ENCODE measurements around the gene ERC1.

- TF ChIP-seq CTCF (IDR thresholded peaks at IDR 0.05) (no peak), POLR2A (IDR thresholded peaks at IDR 0.05) (no peak), POLR2AphosphoS5 (IDR thresholded peaks at IDR 0.05) (no peak)
Observed at GRCh38 chr12:1195513-1195912, 204.5 kb downstream of the ERC1 start.
